ENCODE data around the gene MRI1. TPM values are rescaled to one million over a fixed set of nuclear protein-coding genes. Genes with fewer than 3 reads are reported as not detected.

The MRI1 gene
- total RNA-seq, 1 experiment from 2014 or later: 19.6 TPM

DNA sequence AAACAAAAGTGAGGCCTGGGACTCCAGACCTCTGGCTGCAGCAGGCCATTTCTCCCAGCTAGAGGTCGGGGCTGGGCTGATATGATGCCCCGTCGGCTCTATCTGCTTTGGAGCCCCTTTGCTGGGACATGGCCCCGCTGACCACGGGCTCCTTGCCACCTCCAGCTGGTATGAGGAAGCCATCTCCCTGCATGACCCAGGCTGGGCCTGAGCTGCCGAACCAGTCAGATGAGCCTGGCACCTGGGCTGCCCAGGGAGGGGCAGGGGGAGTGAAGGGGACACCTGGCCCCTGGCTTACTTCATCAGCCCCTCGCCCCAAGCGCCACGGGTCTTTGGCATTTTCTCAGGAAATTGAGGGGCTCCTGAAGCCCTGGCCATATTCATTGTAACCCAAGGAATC lies 38.7 kb downstream of the MRI1 start:
- peak overlapping the region; percentile 7; the same call in 1 of the 2 replicates for H3K9ac ChIP-seq (ENCODE audit: low read length)
- ChIA-PET POLR2A (interaction anchor here (1.2 kb wide), 1 partner anchor 51 kb away, joined by 3 read pairs; no protein-coding TSS in a partner anchor), CTCF (interaction anchor here (0.6 kb wide), 1 partner anchor 12 kb away, joined by 5 read pairs; no protein-coding TSS in a partner anchor), RAD21 (ENCODE audit: low non-redundant PET in 1 of 2, low total read pairs in 2 of 2, uncharacterized antibody in 2 of 2, unreplicated experiment in 2 of 2) (interaction anchor here in 1 of 2 experiments (1.2 kb wide), 1 partner anchor 59 kb away, joined by 3 read pairs; no protein-coding TSS in a partner anchor)
- H3K9me3 ChIP-seq (ENCODE audit: control insufficient read depth in 1 of 2, insufficient read depth in 1 of 2, low read depth in 1 of 2, low read length in 2 of 2): peaks cover 0 to 2% of the 10 kb centered on the region in 2 experiments; a peak in 1 of 4 replicates
- no peak overlapping the region for H2AFZ ChIP-seq (ENCODE audit: low read depth, low read length, poor library complexity, severe bottlenecking)
- no peaks in the 10 kb centered on the region for H3K9me2 ChIP-seq (ENCODE audit: insufficient read depth)
- H3K4me3 ChIP-seq (replicated peaks in 1 of 2; ENCODE audit: low read depth in 1 of 2, low read length in 2 of 2): no peak overlapping the region
- intact Hi-C loops (cut with micrococcal nuclease): no loop called here
- no peak for TF ChIP-seq RAD21 (IDR thresholded peaks at IDR 0.05; ENCODE audit: low read depth)
- TF ChIP-seq SP1 (IDR thresholded peaks at IDR 0.05; ENCODE audit: low read depth): peak; percentile 30; the same call in 1 of the 2 replicates
- TF ChIP-seq EZH2phosphoT487 (IDR thresholded peaks at IDR 0.05; ENCODE audit: borderline replicate concordance): no peak
- H3K79me2 ChIP-seq (ENCODE audit: insufficient read depth, low read length): no peaks in the 10 kb centered on the region
- peak overlapping the region; percentile 38 for H3K4me2 ChIP-seq (ENCODE audit: low read length)
- ATAC-seq (peak; percentile 37; the same call in 1 of the 2 replicates), DNase-seq (ENCODE audit: low read depth, low spot score) (no peak)
- peaks cover 0 to 3% of the 10 kb centered on the region in 2 experiments; a peak in 1 of 4 replicates for H3K36me3 ChIP-seq (ENCODE audit: control insufficient read depth in 1 of 2, insufficient read depth in 2 of 2, low read length in 2 of 2)
- H3K4me1 ChIP-seq (ENCODE audit: control insufficient read depth in 1 of 2, insufficient read depth in 2 of 2, low read length in 2 of 2): peaks cover 13 to 31% of the 10 kb centered on the region in 2 experiments
- H4K20me1 ChIP-seq (ENCODE audit: insufficient read depth): no peaks in the 10 kb centered on the region
- H3K27ac ChIP-seq (ENCODE audit: low read depth, low read length): peak overlapping the region; percentile 63
- H3K27me3 ChIP-seq (ENCODE audit: insufficient read depth, low read length): no peaks in the 10 kb centered on the region
- no TSS peak for BruUV-seq (replicated peaks)

DNA sequence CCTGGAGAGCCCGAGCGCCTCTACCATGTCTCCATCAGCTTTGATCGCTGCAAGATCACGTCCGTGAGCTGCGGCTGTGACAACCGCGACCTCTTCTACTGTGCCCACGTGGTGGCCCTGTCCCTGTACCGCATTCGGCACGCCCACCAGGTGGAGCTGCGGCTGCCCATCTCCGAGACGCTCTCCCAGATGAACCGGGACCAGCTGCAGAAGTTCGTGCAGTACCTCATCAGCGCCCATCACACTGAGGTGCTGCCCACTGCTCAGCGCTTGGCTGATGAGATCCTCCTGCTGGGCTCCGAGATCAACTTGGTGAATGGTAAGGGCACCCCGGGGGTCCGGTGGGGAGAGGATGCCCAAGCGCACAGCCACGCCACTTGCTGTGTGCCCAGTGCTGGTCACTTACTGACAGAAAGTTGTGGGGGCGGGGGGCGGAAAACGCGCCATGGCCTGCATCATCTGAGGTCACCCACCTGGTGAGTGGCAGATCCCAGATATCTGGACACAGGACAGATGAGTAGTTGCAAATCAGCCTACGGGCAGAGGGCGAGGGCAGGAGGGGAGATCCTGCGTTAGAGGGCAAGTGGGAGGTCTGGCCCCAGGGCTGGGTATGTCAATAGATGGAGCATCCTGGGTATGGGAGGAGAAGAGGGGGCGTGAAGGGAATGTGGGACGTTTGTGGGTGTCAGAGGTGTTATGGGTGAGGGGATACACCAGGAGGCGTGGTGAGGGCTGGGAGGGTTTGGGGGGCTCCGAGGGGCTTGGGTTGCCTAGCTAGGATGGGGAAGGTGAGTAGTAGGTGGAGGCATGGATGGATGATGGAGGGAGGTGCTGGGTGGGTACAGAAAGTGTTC lies 40.7 kb downstream of the MRI1 start:
- Histone ChIP-seq H3K4me3 (replicated peaks in 1 of 2; ENCODE audit: low read depth in 1 of 2, low read length in 2 of 2) (no peak overlapping the region), H3K9me2 (ENCODE audit: insufficient read depth) (no peaks in the 10 kb centered on the region), H3K27me3 (ENCODE audit: insufficient read depth, low read length) (no peaks in the 10 kb centered on the region), H4K20me1 (ENCODE audit: insufficient read depth) (no peaks in the 10 kb centered on the region), H3K27ac (ENCODE audit: low read depth, low read length) (no peak overlapping the region), H3K79me2 (ENCODE audit: insufficient read depth, low read length) (no peaks in the 10 kb centered on the region), H3K36me3 (ENCODE audit: control insufficient read depth in 1 of 2, insufficient read depth in 2 of 2, low read length in 2 of 2) (peaks cover 3 to 12% of the 10 kb centered on the region in 2 experiments; a peak in 2 of 4 replicates), H3K4me1 (ENCODE audit: control insufficient read depth in 1 of 2, insufficient read depth in 2 of 2, low read length in 2 of 2) (peaks cover 11 to 26% of the 10 kb centered on the region in 2 experiments), H2AFZ (ENCODE audit: low read depth, low read length, poor library complexity, severe bottlenecking) (no peak overlapping the region), H3K9ac (ENCODE audit: low read length) (no peak overlapping the region), H3K9me3 (ENCODE audit: control insufficient read depth in 1 of 2, insufficient read depth in 1 of 2, low read depth in 1 of 2, low read length in 2 of 2) (peaks cover 0 to 2% of the 10 kb centered on the region in 2 experiments; a peak in 1 of 4 replicates), H3K4me2 (ENCODE audit: low read length) (no peak overlapping the region)
- intact Hi-C loops (cut with micrococcal nuclease): no loop called here
- DNase-seq (ENCODE audit: low read depth, low spot score) (no peak), ATAC-seq (peak; percentile 84)
- CTCF ChIA-PET: no interaction called here
- no TSS peak for BruUV-seq (replicated peaks)
- POLR2A ChIA-PET: interaction anchor here (0.6 kb wide), 1 partner anchor 10 kb away, joined by 5 read pairs; no protein-coding TSS in a partner anchor
- RAD21 ChIA-PET (ENCODE audit: low non-redundant PET in 1 of 2, low total read pairs in 2 of 2, uncharacterized antibody in 2 of 2, unreplicated experiment in 2 of 2): no interaction called here
- TF ChIP-seq SIN3A (IDR thresholded peaks at IDR 0.05; ENCODE audit: low read depth) (no peak), SP1 (IDR thresholded peaks at IDR 0.05; ENCODE audit: low read depth) (no peak), EGR1 (IDR thresholded peaks at IDR 0.05; ENCODE audit: low read depth) (no peak), SRF (IDR thresholded peaks at IDR 0.05; ENCODE audit: low read depth) (no peak), ELF1 (IDR thresholded peaks at IDR 0.05; ENCODE audit: borderline replicate concordance, low read depth) (no peak), ZFX (IDR thresholded peaks at IDR 0.05) (no peak), EZH2 (IDR thresholded peaks at IDR 0.05) (no peak), CEBPB (IDR thresholded peaks at IDR 0.05; ENCODE audit: low read depth) (no peak), FOSL1 (IDR thresholded peaks at IDR 0.05; ENCODE audit: low read depth) (no peak)
- TF ChIP-seq, protein P1, sequence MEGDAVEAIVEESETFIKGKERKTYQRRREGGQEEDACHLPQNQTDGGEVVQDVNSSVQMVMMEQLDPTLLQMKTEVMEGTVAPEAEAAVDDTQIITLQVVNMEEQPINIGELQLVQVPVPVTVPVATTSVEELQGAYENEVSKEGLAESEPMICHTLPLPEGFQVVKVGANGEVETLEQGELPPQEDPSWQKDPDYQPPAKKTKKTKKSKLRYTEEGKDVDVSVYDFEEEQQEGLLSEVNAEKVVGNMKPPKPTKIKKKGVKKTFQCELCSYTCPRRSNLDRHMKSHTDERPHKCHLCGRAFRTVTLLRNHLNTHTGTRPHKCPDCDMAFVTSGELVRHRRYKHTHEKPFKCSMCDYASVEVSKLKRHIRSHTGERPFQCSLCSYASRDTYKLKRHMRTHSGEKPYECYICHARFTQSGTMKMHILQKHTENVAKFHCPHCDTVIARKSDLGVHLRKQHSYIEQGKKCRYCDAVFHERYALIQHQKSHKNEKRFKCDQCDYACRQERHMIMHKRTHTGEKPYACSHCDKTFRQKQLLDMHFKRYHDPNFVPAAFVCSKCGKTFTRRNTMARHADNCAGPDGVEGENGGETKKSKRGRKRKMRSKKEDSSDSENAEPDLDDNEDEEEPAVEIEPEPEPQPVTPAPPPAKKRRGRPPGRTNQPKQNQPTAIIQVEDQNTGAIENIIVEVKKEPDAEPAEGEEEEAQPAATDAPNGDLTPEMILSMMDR (IDR thresholded peaks at IDR 0.05 in 2 of 3, conservative IDR thresholded peaks at IDR 0.05 in 1 of 3; ENCODE audit: borderline replicate concordance in 1 of 3, insufficient read depth in 1 of 3, low read depth in 2 of 3, low read length in 2 of 3): peak in 2 of 3 experiments; percentile 57 to 59; a peak in 4 of 6 replicates
- TF ChIP-seq, protein P2, sequence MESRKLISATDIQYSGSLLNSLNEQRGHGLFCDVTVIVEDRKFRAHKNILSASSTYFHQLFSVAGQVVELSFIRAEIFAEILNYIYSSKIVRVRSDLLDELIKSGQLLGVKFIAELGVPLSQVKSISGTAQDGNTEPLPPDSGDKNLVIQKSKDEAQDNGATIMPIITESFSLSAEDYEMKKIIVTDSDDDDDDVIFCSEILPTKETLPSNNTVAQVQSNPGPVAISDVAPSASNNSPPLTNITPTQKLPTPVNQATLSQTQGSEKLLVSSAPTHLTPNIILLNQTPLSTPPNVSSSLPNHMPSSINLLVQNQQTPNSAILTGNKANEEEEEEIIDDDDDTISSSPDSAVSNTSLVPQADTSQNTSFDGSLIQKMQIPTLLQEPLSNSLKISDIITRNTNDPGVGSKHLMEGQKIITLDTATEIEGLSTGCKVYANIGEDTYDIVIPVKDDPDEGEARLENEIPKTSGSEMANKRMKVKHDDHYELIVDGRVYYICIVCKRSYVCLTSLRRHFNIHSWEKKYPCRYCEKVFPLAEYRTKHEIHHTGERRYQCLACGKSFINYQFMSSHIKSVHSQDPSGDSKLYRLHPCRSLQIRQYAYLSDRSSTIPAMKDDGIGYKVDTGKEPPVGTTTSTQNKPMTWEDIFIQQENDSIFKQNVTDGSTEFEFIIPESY (IDR thresholded peaks at IDR 0.05; ENCODE audit: extremely low read depth, insufficient replicate concordance, low read length): no peak
- TF ChIP-seq, protein P3, sequence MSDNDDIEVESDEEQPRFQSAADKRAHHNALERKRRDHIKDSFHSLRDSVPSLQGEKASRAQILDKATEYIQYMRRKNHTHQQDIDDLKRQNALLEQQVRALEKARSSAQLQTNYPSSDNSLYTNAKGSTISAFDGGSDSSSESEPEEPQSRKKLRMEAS (IDR thresholded peaks at IDR 0.05): 0 out of 2 replicates have a peak, but pooled peaks have one; percentile 19
